Activated T-helper 2 cell treated with anti-CD3 and anti-CD28 coated beads, Interferon-gamma antibody, Interleukin-2, Interleukin-4, amounts not matched to agents 10 μg/mL and 5 μg/mL and 100 μg/mL, durations not matched to agents 14 hours and 24 hours and 36 hours (primary cell): Measurements from ENCODE around the gene FRMPD1. TPM values are rescaled to one million over a fixed set of nuclear protein-coding genes. Genes with fewer than 3 reads are reported as not detected.
"Not testable (repeated sequence)": the region's sequence is repeated elsewhere in the genome, so short reads cannot be mapped to it uniquely, and the experiment has no call there.

Experiments
- DNase-seq: peaks from one replicate; pipeline ENCODE4 v3.0.0; 2021; ENCODE audit warnings: low spot score
- H3K27ac Mint-ChIP-seq: one replicate; pipeline ENCODE4 v1.8.0; 2021; ENCODE audit warnings: mixed read lengths
- H3K27me3 Mint-ChIP-seq: one replicate; pipeline ENCODE4 v1.8.0; 2021; ENCODE audit warnings: low read depth, mixed read lengths
- H3K36me3 Mint-ChIP-seq: one replicate; pipeline ENCODE4 v1.8.0; 2021; ENCODE audit warnings: low read depth, mixed read lengths
- H3K4me1 Mint-ChIP-seq: one replicate; pipeline ENCODE4 v1.8.0; 2021; ENCODE audit warnings: low read depth, mixed read lengths
- H3K4me3 Mint-ChIP-seq: one replicate; pipeline ENCODE4 v1.8.0; 2021; ENCODE audit warnings: low read depth, mild to moderate bottlenecking, moderate library complexity, mixed read lengths
- H3K9me3 Mint-ChIP-seq: one replicate; pipeline ENCODE4 v1.8.0; 2021; ENCODE audit warnings: mixed read lengths
- intact Hi-C: fragments of 100-400 bp; cut with micrococcal nuclease; formaldehyde crosslinking; loops from one replicate; pipeline ENCODE4 v1.15.1; 2023
- total RNA-seq: library from RNA; stranded (reverse); gene quantifications from 2 replicates; pipeline ENCODE4 v1.2.3, GENCODE V29; 2022

Gene FRMPD1
- total RNA-seq, 1 donor from 2014 or later = not detected

- no peak for DNase-seq
- no peaks in the 10 kb centered on the region for H3K36me3 Mint-ChIP-seq
- H3K4me3 Mint-ChIP-seq = no peak overlapping the region
- no peaks in the 10 kb centered on the region for H3K4me1 Mint-ChIP-seq
- H3K27me3 Mint-ChIP-seq = peaks cover 2% of the 10 kb centered on the region
- H3K27ac Mint-ChIP-seq = no peak overlapping the region
- H3K9me3 Mint-ChIP-seq = no peaks in the 10 kb centered on the region
- intact Hi-C loops = loop anchor here (10.0 kb wide), 1 partner anchor 625 kb away; no protein-coding TSS in a partner anchor
These were observed 89.4 kb downstream of the FRMPD1 start for GRCh38 chr9:37740128-37740527.

DNA sequence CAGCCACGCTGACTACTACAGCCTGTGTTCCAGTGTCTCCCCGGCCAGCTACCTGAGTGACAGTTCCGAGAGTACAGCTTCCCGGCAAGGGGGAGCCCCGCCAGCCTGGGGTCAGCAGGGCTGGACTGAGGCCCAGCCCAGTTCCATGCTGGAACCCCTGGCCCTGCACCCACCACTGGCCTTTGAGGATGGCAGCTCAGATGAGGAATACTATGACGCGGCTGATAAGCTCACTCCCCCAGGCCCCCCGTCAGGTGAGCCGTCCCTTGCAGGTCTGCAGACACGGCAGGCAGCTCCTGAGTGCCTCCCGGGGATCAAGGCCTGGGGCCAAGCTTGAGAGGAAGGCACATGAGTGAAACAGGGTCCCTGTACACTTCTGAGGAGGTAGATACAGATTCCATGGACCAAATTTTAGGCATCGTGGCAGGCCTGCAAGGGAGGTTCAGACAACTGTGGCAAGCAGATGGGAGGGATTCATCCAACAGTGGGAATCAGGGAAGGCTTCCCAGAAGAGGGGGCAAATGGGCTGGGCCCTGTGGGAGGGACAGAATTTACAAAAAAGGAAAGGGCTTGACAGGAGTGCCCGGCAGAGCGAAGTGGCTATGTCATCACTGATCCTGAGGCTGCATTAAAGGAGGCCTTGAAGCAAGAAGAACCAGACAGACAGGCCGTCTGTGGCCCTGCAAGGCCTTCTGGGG, 90.0 kb downstream of the FRMPD1 start:
- no peaks in the 10 kb centered on the region for H3K9me3 Mint-ChIP-seq
- H3K4me1 Mint-ChIP-seq = no peaks in the 10 kb centered on the region
- no peak overlapping the region for H3K4me3 Mint-ChIP-seq
- H3K27me3 Mint-ChIP-seq = peaks cover 2% of the 10 kb centered on the region
- intact Hi-C loops = loop anchor here (10.0 kb wide), 1 partner anchor 624 kb away; no protein-coding TSS in a partner anchor
- H3K36me3 Mint-ChIP-seq = no peaks in the 10 kb centered on the region
- no peak overlapping the region for H3K27ac Mint-ChIP-seq
- no peak for DNase-seq

- H3K9me3 Mint-ChIP-seq = no peaks in the 10 kb centered on the region
- no peak overlapping the region for H3K27ac Mint-ChIP-seq
- intact Hi-C loops = loop anchor here (10.0 kb wide), 1 partner anchor 619 kb away; no protein-coding TSS in a partner anchor
- H3K4me1 Mint-ChIP-seq = no peaks in the 10 kb centered on the region
- no peak overlapping the region for H3K4me3 Mint-ChIP-seq
- DNase-seq = no peak
- H3K27me3 Mint-ChIP-seq = peaks cover 2% of the 10 kb centered on the region
- no peaks in the 10 kb centered on the region for H3K36me3 Mint-ChIP-seq
These were observed 95.2 kb downstream of the FRMPD1 start for GRCh38 chr9:37745970-37746369.

- no peaks in the 10 kb centered on the region for H3K9me3 Mint-ChIP-seq
- H3K27me3 Mint-ChIP-seq = peaks cover 2% of the 10 kb centered on the region
- no peaks in the 10 kb centered on the region for H3K4me1 Mint-ChIP-seq
- H3K36me3 Mint-ChIP-seq = no peaks in the 10 kb centered on the region
- no peak overlapping the region for H3K4me3 Mint-ChIP-seq
- intact Hi-C loops = loop anchor here (10.0 kb wide), 1 partner anchor 618 kb away; no protein-coding TSS in a partner anchor
- DNase-seq = no peak
- H3K27ac Mint-ChIP-seq = no peak overlapping the region
These were observed 95.9 kb downstream of the FRMPD1 start for GRCh38 chr9:37746448-37747270.

GRCh38 chr9:37747271-37747753, 96.6 kb downstream of the FRMPD1 start:
- no peak overlapping the region for H3K4me3 Mint-ChIP-seq
- H3K27ac Mint-ChIP-seq = no peak overlapping the region
- no peaks in the 10 kb centered on the region for H3K9me3 Mint-ChIP-seq
- no peaks in the 10 kb centered on the region for H3K4me1 Mint-ChIP-seq
- H3K36me3 Mint-ChIP-seq = no peaks in the 10 kb centered on the region
- DNase-seq = peak; percentile 34
- intact Hi-C loops = loop anchor here (10.0 kb wide), 1 partner anchor 617 kb away; no protein-coding TSS in a partner anchor
- peaks cover 2% of the 10 kb centered on the region for H3K27me3 Mint-ChIP-seq

- Mint-ChIP-seq H3K4me1 (peaks cover 8% of the 10 kb centered on the region), H3K9me3 (no peaks in the 10 kb centered on the region), H3K4me3 (no peak overlapping the region), H3K27me3 (peaks cover 2% of the 10 kb centered on the region), H3K27ac (no peak overlapping the region), H3K36me3 (peaks cover 3% of the 10 kb centered on the region)
- no peak for DNase-seq
- intact Hi-C loops = loop anchor here (10.0 kb wide), 1 partner anchor 616 kb away; no protein-coding TSS in a partner anchor
These were observed 98.4 kb downstream of the FRMPD1 start for GRCh38 chr9:37749129-37749528.

DNA sequence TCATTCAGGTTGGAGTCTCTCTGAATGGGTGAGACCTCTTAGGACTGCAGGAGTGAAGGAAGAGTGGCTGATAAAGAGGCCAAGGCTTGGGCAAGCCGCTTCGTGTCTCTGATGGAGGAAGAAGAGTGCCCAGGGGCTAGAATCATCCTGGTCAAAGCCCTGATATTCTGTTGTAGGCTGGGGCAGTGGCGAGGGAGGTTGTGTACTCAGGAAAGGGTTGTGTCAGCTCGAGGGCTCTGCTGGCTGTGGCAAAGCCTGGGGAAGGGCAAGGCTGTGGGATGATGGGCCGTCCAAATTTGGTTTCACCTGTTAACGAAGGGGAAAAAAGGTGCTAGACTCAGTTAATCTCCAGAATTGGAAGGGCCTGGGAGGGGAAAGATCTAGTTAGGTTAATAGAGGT, 100.4 kb downstream of the FRMPD1 start:
- peaks cover 13% of the 10 kb centered on the region for H3K36me3 Mint-ChIP-seq
- H3K9me3 Mint-ChIP-seq = no peaks in the 10 kb centered on the region
- peaks cover 17% of the 10 kb centered on the region for H3K4me1 Mint-ChIP-seq
- H3K27ac Mint-ChIP-seq = no peak overlapping the region
- DNase-seq = no peak
- intact Hi-C loops = loop anchor here (5.0 kb wide), 1 partner anchor 316 kb away; the partner anchor contains the start of gene SHB
- peak overlapping the region; percentile 34 for H3K4me3 Mint-ChIP-seq
- H3K27me3 Mint-ChIP-seq = no peaks in the 10 kb centered on the region

DNA sequence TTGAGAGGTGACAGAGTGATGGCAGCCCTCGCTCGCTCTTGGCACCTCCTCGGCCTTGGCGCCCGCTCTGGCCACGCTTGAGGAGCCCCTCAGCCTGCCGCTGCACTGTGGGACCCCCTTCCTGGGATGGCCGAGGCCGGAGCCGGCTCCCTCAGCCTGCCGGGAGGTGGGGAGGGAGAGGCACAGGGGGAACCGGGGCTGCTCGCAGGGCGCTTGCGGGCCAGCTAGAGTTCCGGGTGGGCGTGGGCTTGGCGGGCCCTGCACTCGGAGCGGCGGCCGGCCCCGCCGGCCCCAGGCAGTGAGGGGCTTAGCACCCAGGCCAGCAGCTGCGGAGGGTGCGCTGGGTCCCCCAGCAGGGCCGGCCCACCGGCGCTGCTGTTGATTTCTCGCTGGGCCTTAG, 101.0 kb downstream of the FRMPD1 start:
- H3K9me3 Mint-ChIP-seq, H3K27me3 Mint-ChIP-seq, H3K4me3 Mint-ChIP-seq, DNase-seq, H3K27ac Mint-ChIP-seq: not testable (repeated sequence)
- H3K36me3 Mint-ChIP-seq = peaks cover 14% of the 10 kb centered on the region
- peaks cover 17% of the 10 kb centered on the region for H3K4me1 Mint-ChIP-seq
- intact Hi-C loops = loop anchor here (2.0 to 5.0 kb wide), 3 partner anchors 33 to 316 kb away; partner anchors contain the start of genes DCAF10, EXOSC3 and SHB

DNA sequence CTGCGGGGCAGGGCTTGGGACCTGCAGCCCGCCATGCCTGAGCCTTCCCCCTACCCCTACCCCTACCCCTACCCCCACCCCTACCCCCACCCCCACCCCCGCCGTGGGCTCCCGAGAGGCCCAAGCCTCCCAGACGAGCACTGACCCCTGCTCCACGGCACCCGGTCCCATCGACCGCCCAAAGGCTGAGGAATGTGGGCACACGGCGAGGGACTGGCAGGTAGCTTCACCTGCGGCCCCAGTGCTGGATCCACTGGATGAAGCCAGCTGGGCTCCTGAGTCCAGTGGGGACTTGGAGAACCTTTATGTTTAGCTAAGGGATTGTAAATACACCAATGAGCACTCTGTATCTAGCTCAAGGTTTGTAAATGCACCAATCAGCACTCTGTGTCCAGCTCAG, 101.4 kb downstream of the FRMPD1 start:
- intact Hi-C loops = loop anchor here (2.0 to 5.0 kb wide), 3 partner anchors 33 to 315 kb away; partner anchors contain the start of genes DCAF10, EXOSC3 and SHB
- DNase-seq, H3K27me3 Mint-ChIP-seq, H3K4me3 Mint-ChIP-seq, H3K27ac Mint-ChIP-seq, H3K9me3 Mint-ChIP-seq: not testable (repeated sequence)
- Mint-ChIP-seq H3K4me1 (peaks cover 17% of the 10 kb centered on the region), H3K36me3 (peaks cover 15% of the 10 kb centered on the region)

- DNase-seq = no peak
- no peaks in the 10 kb centered on the region for H3K9me3 Mint-ChIP-seq
- peak overlapping the region; percentile 91 for H3K27ac Mint-ChIP-seq
- peaks cover 17% of the 10 kb centered on the region for H3K4me1 Mint-ChIP-seq
- intact Hi-C loops = loop anchor here (1.0 to 5.0 kb wide), 4 partner anchors 32 to 314 kb away; partner anchors contain the start of genes DCAF10, EXOSC3, SHB and SLC25A51
- H3K27me3 Mint-ChIP-seq = no peaks in the 10 kb centered on the region
- H3K36me3 Mint-ChIP-seq = peaks cover 23% of the 10 kb centered on the region
- H3K4me3 Mint-ChIP-seq = peak overlapping the region; percentile 97
These were observed 102.1 kb downstream of the FRMPD1 start for GRCh38 chr9:37752642-37753488.

- no peaks in the 10 kb centered on the region for H3K9me3 Mint-ChIP-seq
- peak within 1 kb of the TSS; percentile 97 for H3K4me3 Mint-ChIP-seq
- H3K27ac Mint-ChIP-seq = peak within 1 kb of the TSS; percentile 91
- DNase-seq = peak; percentile 61
- peaks cover 17% of the 10 kb centered on the region for H3K4me1 Mint-ChIP-seq
- no peaks in the 10 kb centered on the region for H3K27me3 Mint-ChIP-seq
- intact Hi-C loops = loop anchor here (1.0 to 5.0 kb wide), 4 partner anchors 31 to 314 kb away; partner anchors contain the start of genes DCAF10, EXOSC3, SHB and SLC25A51
- peaks cover 23% of the 10 kb centered on the region for H3K36me3 Mint-ChIP-seq
These were observed 102.9 kb downstream of the FRMPD1 start, which contains the start of gene TRMT10B for GRCh38 chr9:37753489-37754190. TSS of gene TRMT10B (plus strand) at chr9:37753805. CDS start at chr9:37761932, 8,127 bp downstream.
